Neural progenitor cell (in vitro differentiated cells): ENCODE measurements around the gene NFE2L3.

ENCODE experiments used
- EZH2 ChIP-seq: fragments of 200-600 bp; sonication (generic); IDR thresholded peaks from 2 replicates; pipeline ENCODE4 v1.6.1; 2017; ENCODE audit warnings: antibody characterized with exemption, mild to moderate bottlenecking, moderate library complexity
- TF ChIP-seq, protein P1 (sequence below): fragments of 200-600 bp; sonication (generic); IDR thresholded peaks from 2 replicates; pipeline ENCODE4 v1.5.1; 2017; ENCODE audit warnings: antibody characterized with exemption, mild to moderate bottlenecking

DNA sequence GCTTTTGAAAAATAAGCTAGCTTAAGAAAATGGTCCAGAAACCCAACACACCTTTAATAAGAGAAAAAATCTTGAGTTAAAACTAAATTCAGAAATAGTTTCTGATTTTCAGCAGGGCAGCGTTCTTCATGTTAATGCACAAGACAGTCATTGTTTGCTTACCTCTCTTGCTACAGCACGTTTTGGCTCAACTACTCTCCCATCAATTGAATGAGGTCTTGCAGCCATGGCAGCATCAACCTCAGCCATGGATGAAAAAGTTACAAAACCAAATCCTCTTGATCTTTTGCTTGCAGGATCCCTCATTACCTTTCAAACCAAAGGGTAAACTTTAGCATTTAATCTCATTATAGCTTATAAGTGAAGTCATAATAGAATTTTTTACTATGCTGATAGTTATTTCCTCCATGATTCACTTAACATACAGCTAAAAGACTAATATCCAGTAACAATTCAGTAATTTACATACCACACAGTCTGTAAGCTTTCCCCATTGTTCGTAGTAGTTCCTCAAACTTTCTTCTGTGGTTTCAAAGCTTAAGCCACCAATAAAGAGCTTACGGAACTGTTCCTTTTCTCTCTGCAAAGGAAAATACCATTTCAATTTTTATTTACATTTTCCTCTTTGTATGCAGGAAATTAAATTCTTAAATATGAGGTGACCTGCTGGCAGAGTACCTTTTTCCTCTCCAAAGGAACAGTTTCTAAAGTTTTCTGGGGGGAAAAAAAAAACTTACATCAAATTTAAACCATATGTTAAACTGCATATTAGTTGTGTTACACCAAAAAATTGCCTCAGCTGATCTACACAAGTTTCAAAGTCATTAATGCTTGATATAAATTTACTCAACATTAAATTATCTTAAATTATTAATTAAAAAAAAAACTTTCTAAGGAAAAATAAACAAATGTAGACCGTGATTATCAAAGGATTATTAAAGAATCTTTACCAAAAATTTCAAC is 45.4 kb downstream of the NFE2L3 start:
- no peak for TF ChIP-seq EZH2
- TF ChIP-seq, protein P1, sequence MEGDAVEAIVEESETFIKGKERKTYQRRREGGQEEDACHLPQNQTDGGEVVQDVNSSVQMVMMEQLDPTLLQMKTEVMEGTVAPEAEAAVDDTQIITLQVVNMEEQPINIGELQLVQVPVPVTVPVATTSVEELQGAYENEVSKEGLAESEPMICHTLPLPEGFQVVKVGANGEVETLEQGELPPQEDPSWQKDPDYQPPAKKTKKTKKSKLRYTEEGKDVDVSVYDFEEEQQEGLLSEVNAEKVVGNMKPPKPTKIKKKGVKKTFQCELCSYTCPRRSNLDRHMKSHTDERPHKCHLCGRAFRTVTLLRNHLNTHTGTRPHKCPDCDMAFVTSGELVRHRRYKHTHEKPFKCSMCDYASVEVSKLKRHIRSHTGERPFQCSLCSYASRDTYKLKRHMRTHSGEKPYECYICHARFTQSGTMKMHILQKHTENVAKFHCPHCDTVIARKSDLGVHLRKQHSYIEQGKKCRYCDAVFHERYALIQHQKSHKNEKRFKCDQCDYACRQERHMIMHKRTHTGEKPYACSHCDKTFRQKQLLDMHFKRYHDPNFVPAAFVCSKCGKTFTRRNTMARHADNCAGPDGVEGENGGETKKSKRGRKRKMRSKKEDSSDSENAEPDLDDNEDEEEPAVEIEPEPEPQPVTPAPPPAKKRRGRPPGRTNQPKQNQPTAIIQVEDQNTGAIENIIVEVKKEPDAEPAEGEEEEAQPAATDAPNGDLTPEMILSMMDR = no peak
